ENCODE results near the gene ROBO4.

The ROBO4 gene

DNA sequence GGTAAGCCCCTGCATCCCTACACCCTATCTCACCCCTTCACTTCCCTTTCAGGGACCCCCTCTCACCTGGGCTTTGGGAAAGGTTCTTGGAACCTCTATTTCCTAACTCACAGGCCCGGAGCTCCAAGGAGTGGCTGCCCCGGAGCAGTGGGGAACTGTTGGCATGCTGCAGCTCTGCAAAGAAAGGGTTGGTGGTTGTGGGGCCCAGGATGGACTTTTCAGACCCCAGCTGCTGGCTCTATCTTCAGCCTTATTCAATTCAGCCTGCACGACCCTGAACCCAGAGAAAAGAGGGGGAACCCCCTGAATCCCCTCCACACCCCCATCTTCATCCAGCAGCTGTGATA is 10.0 kb downstream of the ROBO4 start:
- DNase-seq: no peak

DNA sequence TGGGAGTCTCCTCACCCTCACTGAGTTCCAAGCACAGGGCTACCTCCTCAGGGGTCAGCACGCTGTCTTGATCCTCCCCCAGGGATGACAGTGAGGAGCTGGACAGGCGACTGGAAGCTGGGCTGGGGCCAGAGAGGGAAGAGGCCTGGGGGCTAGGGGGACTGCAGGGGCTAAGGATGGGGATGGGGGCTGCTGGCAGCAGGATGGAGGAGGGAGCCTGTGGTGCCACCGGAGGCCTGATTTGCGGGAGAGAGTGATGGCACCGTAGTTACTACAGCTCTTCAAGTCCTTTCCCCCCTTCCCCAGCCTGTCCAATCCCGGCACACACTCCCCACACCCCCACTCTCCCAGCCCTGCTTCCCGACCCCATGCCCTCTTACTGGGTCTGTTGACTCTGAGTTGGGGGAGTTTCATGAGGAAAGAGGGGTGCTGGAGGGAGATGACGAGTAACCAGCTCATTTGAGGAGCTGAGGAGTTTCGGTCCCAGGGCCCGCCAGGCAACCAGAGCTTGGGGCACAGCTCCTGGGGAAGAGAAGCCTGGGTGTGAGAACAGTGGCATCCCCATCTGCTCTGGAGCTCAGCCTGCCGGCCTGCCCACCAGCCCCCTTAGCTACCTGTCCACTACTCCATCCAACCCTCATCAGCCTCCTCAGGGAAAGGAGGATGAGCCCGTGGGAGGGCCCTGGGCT is 10.5 kb downstream of the ROBO4 start:
- DNase-seq: no peak

DNA sequence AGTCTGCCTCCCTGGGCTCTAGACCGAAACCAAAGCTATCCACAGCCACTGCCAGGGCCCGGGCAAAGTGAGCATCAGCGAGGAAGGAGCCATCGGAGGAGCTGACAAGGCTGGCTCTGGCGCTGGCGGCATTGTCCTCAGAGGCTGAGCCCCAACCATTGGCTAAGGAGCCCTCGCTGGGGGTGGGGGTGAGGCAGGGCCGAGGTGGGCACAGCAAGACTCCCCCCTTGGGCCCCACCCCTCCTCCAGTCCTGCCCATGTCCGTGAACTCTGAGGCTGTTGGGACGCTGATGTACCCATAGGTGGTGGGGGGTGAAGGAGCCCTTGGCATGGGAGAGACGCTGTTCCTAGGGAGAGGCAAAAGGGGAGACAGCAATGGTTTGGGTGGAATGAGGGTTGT is 11.2 kb downstream of the ROBO4 start:
- no peak for DNase-seq

DNA sequence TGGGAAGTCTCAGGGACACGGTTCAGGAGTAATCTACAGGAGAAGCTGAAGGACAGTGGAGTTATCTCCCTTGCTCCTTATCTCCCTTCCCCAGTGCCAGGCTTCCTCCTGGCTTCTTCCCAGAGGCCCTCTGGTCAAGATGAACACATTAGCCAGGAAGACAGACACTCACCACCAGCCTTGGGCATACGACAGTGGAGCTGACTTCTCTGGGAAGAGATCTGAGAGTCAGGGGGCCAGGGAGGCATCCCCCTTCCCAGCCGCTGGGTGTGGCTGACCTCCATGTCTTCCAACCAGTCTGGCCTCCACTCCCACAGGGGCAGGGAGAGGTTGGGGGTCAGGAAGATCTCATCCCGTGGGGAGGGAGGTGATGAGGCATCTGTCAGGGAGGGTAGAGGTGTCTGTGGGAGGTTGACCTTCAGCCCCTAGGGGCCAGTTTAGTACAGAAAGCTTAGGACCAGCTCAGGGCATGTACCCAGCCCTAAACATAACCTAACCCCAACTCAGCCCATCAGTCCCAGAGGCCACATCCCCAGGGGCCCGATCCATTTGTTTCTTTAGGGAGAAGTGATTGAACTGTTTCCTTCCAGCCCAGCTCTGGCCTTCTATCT is 12.7 kb downstream of the ROBO4 start:
- DNase-seq: no peak

DNA sequence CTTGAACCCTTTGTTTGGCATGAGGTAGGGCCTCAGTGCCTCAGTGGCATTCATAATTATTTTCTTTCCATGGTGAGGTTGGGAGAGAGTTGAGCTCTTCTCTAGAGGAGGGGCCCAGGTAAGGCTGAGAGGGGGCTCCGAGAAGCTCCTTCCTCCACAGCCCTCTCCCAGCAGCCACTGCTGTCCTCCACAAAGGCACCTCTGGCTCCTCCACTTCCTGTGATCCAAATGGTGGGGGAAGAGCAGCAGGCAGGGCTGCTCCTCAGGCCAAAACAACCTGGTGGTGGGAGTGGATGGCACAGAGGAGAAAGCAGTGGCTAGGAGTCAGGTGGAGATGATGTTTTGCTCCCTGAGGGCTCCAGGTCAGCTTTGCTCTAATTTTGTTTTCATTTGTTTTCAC is 13.3 kb downstream of the ROBO4 start:
- no peak for DNase-seq

DNA sequence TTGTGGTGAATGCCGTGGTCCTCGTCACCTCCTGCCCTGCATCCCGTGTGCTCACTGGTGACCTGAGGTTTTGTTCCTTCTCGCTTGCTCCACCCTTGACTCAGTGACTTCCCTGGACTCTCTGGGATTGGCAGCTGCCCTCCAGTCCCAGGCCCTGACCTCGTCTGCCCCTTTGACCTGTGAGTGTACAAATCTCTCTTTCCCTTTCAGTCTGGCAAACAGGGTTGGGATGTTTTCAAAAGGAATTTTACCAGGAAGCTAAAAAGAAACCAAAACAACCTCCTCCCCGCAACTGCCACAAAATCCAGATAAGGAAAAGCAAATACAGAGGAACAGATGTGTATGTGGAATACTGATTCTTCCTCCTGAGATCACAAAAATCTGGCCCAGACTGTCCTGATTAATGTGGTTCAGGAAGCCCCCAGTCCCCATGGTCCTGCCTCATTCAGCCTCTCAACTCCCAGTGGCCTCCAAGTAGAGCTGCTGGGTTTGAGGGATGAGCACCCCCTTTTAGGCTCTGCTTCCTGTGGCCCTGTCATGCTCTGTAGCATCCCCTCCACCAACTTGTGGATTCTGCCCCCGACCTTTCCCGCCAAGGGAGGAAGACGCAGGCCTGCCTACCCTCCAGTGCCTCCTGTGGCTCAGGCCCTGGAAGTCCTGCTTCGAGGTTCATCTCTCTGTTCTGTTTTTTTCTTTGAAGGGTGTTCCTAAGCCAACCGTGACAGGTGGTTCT is 15.2 kb downstream of the ROBO4 start:
- DNase-seq: no peak

DNA sequence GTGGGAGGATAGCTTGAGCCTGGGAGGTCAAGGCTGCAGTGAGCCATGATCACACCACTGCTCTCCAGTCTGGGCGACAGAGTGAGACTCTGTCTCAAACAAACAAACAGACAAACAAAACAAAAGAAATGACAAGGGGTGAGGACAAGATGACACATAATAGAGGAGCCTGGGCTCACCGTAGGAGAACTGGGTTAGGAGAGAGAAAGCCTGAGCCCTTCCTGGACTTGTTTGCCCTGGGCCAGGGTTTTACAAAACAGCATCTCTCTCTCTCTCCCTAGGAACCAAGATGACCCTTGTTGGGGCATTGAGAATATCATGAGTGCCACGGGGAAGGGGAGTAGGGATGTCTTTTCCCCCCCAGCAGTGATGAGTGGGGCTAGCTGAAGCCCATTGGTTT is 16.7 kb downstream of the ROBO4 start:
- no peak for DNase-seq

DNA sequence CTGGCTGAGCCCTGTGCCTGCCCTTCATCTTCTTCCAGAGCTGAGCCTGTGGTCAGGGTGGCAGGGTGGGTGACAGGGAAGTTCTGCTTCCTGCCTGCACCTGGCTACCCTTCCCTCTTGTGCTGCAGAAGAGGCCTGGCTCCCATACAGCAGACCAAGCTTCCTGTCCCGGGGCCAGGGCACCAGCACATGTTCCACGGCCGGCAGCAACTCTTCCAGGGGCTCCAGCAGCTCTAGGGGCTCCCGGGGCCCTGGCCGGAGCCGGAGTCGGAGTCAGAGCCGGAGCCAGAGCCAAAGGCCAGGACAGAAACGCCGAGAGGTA is 17.4 kb downstream of the ROBO4 start:
- no peak for DNase-seq

DNA sequence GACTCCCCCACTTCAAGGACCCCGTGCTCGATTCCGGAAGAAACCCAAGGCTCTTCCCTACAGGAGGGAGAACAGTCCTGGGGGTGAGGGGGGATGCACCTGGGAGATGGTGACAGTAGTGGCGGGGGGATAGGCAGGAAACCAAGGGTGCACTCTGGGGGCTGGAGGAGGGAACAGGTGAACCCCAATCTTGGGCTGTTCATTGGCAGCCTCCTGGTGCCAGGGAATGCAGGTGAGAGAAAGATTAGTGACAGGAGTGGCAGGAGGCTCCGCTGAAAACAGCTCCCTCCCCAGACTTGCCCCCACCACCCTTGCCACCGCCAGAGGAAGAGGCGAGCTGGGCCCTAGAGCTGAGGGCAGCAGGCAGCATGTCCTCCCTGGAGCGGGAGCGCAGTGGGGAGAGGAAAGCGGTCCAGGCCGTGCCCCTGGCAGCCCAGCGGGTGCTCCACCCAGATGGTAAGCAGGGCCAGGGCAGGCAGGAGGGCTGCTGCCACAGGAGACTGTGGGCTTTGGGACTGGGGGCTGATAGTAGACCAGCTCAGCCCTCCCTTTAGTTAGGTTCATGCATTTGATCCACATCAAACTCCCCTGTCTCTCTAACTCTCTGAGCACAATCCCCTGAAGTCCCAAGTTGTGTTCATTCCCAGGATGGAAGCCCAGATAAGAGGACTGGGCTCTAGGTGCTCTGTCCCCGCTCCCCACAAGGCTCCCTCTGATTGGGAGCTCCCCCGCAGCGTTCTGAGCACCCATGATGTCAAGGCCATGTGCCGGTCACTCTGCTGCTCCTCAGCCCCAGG is 18.0 kb downstream of the ROBO4 start:
- DNase-seq: no peak

DNA sequence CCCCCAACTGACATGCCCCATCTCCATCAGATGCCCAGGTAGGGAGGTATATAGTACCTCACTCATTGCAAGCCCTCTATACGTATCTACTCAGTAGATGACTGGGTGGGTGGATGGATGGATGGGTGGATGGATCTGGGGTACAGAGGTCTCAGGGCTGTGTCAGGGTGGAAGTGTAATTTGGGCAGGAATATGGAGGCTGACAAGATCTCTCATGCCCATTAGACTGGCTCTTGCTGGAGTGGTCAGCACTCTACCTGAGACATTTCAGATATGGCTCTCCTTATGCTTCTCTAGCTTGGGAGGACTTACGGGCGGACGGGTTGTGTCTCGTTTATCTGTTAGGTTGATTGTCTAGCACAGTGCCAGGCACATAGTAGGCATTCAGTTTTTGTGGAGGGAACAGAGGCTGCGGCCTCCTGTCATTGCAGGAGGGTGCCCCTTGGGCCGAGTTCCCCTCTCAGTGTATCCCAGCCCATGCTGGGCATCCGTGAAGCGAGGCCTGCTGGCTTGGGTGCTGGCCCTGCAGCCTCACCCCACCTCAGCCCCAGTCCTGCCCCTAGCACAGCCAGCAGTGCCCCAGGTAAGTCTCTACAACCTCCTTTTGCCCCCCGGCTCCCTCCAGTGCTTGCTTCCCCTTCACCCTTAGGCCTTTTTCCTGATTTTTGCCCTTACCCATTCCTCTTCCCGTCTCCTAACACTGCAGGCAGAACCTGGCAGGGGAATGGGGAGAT is 18.7 kb downstream of the ROBO4 start:
- no peak for DNase-seq

DNA sequence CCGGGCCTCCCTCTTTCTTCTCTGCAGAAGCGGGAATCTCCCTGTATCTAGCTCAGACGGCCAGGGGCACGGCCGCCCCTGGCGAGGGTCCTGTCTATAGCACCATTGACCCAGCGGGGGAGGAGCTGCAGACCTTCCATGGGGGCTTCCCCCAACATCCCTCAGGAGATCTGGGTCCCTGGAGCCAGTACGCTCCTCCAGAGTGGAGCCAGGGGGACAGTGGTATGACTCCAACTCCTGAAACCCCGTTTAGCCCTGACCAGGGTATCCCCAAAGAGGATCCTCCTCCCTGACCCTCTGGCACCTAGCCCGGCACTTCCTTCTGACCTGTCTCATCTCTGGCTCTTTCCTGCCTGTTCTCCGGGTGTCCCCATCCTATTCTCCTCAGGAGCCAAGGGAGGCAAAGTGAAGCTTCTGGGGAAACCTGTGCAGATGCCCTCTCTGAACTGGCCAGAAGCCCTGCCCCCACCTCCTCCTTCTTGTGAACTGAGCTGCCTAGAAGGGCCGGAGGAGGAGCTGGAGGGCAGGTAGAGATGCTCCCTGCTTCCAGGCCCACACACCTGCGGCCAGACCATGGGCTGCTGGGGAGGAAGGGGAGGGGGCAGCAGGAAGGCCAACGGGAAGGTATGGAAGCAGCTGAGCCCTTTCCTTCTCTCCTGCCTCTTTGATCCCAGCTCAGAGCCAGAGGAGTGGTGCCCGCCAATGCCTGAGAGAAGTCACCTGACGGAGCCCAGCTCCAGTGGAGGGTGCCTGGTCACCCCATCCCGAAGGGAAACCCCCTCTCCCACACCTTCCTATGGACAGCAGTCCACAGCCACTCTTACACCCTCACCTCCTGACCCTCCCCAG is 19.5 kb downstream of the ROBO4 start:
- DNase-seq: no peak

DNA sequence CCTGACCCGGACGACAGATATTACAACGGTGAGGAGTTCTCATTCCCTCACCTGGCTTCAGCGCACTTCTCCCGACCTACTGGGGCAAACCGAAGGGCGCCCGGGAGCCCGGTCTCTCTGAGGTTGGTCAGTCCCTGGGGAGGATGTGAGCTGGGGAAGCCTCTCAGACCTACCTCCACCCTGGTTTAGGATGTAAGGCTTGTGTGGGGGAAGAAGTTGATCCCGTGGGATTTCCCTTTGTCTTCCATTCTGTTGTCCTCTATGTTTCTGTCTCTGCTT is 20.1 kb downstream of the ROBO4 start:
- no peak for DNase-seq

DNA sequence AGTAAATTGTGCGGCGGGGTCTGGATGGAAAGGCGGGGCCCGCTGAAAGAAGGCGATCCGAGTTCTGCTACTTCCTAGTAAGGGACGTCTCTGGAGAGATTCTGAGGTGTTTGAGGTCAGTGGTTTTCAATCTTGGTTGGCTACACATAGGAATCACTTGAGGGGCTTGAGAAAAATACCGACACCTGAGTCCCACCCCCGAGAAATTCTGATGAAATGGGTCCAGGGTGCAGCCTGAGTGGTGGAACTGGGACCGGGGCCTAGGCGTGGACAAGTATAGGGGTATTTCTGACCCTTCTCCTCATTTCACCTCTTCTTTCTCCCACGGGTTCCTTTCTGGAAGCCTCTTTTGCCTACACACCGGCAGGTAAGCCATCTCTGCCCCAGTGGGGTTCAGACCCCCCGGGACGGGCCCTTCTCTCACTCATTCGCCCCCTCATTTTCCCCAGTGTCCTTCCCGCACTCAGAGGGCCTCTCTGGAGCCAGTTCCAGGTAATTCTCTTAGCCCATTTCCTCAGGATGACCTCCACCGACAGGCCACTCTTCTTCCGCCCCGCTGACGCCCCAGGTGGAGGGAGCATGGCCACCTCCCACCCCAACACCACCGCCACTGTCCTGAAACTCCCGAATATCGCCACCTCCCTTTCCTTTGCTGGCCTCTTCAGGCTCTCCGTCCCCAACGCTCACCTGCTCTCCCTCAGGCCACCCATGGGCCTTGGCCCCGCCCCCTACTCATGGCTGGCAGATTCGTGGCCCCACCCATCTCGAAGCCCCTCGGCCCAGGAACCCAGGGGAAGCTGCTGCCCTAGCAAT is 20.6 kb downstream of the ROBO4 start:
- DNase-seq: no peak

DNA sequence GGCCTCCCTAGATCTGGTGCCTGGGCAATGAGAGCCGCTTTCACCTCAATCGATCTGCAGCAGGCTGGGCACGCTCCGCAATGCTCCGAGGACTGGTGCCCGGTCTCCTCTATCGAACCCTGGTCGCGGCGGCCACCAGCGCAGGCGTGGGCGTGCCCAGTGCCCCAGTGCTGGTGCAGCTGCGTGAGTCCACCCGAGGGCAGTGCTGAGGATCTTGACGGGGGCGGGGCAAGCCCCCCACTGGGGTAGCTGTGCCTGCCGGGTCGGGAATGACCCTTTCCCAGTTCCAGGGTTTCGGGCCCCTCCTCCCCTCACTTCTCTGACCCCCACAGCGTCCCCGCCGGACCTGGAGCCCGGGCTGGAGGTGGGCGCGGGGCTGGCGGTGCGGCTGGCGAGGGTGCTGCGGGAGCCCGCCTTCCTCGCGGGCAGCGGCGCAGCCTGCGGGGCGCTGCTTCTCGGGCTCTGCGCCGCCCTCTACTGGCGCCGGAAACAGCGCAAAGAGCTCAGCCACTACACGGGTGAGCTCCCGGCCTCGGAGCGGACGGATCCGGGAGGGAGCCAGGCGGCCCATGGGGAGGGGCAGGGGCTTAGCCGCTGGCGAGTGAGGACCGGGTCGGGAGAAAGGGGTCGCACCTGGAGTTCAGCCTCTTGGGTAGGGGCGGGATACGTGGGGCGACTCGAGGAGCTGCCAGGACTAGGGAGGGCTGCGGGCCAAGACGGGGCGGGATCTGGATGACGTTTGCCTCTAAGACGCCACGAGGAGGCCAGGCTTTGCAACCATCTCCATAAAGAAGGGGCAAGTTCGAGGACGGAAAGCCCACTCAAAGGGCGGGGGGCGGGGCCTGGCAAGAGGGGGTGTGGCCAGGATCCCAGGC is 21.5 kb downstream of the ROBO4 start:
- peak; percentile 87 to 88 for DNase-seq

DNA sequence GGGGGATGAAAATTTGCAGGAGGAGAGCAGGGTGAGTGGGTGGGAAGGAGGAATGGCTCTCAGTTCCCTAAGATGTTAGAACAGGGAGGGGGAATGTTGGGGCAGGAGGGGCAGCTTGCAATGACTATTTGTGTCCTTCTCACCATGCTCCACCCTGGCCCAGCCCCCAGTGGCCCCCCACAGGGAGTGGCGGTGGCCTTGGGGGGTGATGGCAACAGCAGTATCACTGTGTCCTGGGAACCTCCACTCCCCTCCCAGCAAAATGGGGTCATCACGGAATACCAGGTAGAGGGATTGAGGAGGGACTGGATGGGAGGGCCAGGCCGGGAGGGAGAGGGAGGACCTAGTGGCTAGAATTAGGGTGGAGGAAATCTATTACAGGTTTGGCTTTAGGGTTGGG is 22.3 kb downstream of the ROBO4 start:
- no peak for DNase-seq

DNA sequence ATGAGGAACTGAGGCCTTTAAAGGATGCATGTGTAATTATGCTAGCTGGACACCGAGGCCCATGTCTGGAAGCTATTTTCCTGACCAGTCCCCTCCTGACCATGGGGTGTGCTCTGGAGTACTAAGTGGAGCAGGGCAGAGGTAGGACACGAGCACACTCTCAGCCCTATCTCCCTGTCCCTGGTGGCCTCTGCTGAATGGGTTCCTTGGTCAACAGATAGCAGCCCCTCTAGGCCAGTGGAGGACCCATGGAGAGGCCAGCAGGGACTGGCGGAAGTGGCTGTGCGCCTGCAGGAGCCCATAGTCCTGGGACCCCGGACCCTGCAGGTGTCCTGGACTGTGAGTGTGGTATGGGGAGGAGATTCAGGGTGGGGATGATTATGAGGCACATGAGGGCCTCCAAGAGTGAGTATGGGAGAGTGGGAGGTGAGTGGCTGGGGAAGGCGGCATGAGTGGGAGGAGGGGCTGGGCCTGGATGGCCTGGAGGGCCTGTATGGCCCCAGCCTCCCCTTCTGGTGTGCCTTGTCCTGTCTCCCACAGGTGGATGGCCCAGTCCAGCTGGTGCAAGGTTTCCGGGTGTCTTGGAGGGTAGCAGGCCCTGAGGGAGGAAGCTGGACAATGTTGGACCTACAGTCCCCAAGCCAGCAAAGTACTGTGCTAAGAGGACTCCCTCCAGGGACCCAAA is 23.0 kb downstream of the ROBO4 start:
- no peak for DNase-seq

DNA sequence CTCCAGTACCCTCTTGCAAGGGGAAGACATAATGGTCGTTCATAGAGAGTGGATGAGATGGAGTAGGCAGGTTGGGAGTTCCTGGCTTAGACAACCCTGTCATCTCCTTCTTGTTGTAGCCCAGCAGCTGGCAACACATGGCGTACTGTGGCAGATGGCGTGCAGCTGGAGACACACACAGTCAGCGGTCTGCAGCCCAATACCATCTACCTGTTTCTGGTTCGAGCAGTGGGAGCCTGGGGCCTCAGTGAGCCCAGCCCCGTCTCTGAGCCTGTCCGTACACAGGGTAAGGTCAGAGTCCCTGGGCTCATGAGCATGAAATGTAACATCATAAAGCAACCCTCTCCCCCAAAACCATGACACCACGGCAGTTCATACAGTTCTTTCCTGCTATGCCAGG is 23.7 kb downstream of the ROBO4 start:
- no peak for DNase-seq

DNA sequence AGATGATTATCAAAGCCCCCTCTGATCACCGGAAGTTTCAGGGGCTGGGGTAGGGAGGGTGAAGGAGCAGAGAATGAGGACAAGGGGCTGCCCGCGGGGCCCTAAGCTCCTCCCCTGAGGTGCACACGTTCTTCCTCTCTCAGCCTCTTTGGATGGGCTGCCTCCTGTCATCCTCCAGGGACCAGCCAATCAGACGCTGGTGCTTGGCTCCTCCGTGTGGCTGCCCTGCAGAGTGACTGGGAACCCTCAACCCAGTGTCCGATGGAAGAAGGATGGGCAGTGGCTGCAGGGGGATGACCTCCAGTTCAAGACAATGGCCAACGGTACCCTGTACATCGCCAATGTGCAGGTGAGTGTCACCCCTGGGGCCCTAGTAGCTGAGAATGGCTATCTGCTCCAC is 24.9 kb downstream of the ROBO4 start:
- no peak for DNase-seq

DNA sequence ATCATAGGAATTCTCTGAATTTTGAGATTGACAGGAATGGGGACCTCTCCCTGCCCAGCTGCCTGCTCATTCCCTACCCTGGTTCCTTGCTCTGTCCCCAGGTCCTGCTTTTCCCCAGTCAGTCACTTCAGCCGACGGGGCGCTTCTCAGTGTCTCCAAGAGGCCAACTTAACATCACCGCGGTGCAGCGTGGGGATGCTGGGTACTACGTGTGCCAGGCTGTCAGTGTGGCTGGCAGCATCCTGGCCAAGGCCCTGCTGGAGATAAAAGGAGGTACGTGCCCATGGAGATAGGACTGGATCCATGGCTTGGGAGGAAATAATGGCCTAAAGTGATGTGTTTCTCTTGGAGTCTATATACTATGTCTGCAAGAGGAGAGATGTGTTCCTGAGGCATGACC is 25.4 kb downstream of the ROBO4 start:
- DNase-seq: no peak

DNA sequence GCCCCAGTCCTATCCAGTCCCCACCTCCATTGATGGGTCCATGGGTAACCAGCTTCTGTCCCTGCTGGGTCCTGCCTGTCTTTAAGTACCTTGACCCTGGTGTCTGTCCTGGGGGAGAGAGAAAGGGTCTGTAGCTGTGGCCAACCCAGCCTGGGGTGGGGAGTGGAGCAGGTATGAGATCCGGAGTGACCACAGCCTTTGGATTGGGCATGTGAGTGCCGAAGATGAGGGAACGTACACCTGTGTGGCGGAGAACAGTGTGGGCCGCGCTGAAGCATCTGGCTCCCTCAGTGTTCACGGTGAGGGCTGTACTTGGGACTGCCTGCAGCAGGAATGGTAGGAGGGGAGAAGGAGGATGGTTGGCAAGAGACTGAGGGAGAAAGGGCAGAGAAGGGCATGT is 27.2 kb downstream of the ROBO4 start:
- no peak for DNase-seq
